Measurements from ENCODE around the gene LANCL2. TPM values are rescaled to one million over a fixed set of nuclear protein-coding genes. Genes with fewer than 3 reads are reported as not detected.

LANCL2 gene
- total RNA-seq, 4 donors from 2014 or later, result 3.5 to 31.4 (median 6.7) TPM

- no peak overlapping the region for H3K4me3 ChIP-seq
- H3K4me1 ChIP-seq, result no peaks in the 10 kb centered on the region
- TF ChIP-seq CTCF (IDR thresholded peaks at IDR 0.05) (no peak), POLR2A (IDR thresholded peaks at IDR 0.05) (no peak)
- intact Hi-C loops (cut with DNase I; ENCODE audit: low total_unique reads), result no loop called here
- H3K9me3 ChIP-seq, result no peaks in the 10 kb centered on the region
- no peaks in the 10 kb centered on the region for H3K36me3 ChIP-seq
- H3K27me3 ChIP-seq, result no peaks in the 10 kb centered on the region
- no peak overlapping the region for H3K27ac ChIP-seq
- no peak for DNase-seq
Observed at GRCh38 chr7:55343002-55343781, 21.9 kb upstream of the LANCL2 start.

GRCh38 chr7:55343860-55344606 lies 21.1 kb upstream of the LANCL2 start:
- intact Hi-C loops (cut with DNase I; ENCODE audit: low total_unique reads), result no loop called here
- Histone ChIP-seq H3K27me3 (no peaks in the 10 kb centered on the region), H3K9me3 (no peaks in the 10 kb centered on the region), H3K27ac (no peak overlapping the region), H3K36me3 (no peaks in the 10 kb centered on the region), H3K4me3 (no peak overlapping the region), H3K4me1 (no peaks in the 10 kb centered on the region)
- no peak for DNase-seq
- TF ChIP-seq CTCF (IDR thresholded peaks at IDR 0.05) (no peak), POLR2A (IDR thresholded peaks at IDR 0.05) (no peak)

- Histone ChIP-seq H3K27ac (no peak overlapping the region), H3K9me3 (no peaks in the 10 kb centered on the region), H3K4me3 (no peak overlapping the region), H3K36me3 (no peaks in the 10 kb centered on the region), H3K4me1 (no peaks in the 10 kb centered on the region), H3K27me3 (no peaks in the 10 kb centered on the region)
- TF ChIP-seq CTCF (IDR thresholded peaks at IDR 0.05), result no peak
- no peak for TF ChIP-seq POLR2A (IDR thresholded peaks at IDR 0.05)
- DNase-seq, result no peak
- intact Hi-C loops (cut with DNase I; ENCODE audit: low total_unique reads), result no loop called here
Observed at GRCh38 chr7:55344840-55345239, 20.3 kb upstream of the LANCL2 start.

- Histone ChIP-seq H3K4me1 (no peaks in the 10 kb centered on the region), H3K27ac (no peak overlapping the region), H3K27me3 (no peaks in the 10 kb centered on the region), H3K4me3 (no peak overlapping the region), H3K36me3 (no peaks in the 10 kb centered on the region), H3K9me3 (no peaks in the 10 kb centered on the region)
- TF ChIP-seq POLR2A (IDR thresholded peaks at IDR 0.05) (no peak), CTCF (IDR thresholded peaks at IDR 0.05) (no peak)
- intact Hi-C loops (cut with DNase I; ENCODE audit: low total_unique reads), result no loop called here
- no peak for DNase-seq
Observed at GRCh38 chr7:55345292-55345691, 19.8 kb upstream of the LANCL2 start.

- DNase-seq, result no peak
- TF ChIP-seq CTCF (IDR thresholded peaks at IDR 0.05), result no peak
- TF ChIP-seq POLR2A (IDR thresholded peaks at IDR 0.05), result no peak
- Histone ChIP-seq H3K4me3 (no peak overlapping the region), H3K4me1 (no peaks in the 10 kb centered on the region), H3K36me3 (no peaks in the 10 kb centered on the region), H3K27ac (peak overlapping the region; percentile 62 to 67), H3K27me3 (no peaks in the 10 kb centered on the region), H3K9me3 (no peaks in the 10 kb centered on the region)
- intact Hi-C loops (cut with DNase I; ENCODE audit: low total_unique reads), result no loop called here
Observed at GRCh38 chr7:55348502-55348901, 16.6 kb upstream of the LANCL2 start.

All from uterus (tissue), 4 donors.